G401.6 (cell line): ENCODE results near the gene CDON.
"Not testable (repeated sequence)": the region's sequence is repeated elsewhere in the genome, so short reads cannot be mapped to it uniquely, and the experiment has no call there.

Experiments used
- FAIRE-seq: peaks from 2 replicates; lab custom pipeline; 2012; peaks lifted over from hg19 to GRCh38; lab: Jason Lieb, UNC

Gene CDON

GRCh38 chr11:126046570-126047195, 16.0 kb downstream of the CDON start:
- no peak for FAIRE-seq

DNA sequence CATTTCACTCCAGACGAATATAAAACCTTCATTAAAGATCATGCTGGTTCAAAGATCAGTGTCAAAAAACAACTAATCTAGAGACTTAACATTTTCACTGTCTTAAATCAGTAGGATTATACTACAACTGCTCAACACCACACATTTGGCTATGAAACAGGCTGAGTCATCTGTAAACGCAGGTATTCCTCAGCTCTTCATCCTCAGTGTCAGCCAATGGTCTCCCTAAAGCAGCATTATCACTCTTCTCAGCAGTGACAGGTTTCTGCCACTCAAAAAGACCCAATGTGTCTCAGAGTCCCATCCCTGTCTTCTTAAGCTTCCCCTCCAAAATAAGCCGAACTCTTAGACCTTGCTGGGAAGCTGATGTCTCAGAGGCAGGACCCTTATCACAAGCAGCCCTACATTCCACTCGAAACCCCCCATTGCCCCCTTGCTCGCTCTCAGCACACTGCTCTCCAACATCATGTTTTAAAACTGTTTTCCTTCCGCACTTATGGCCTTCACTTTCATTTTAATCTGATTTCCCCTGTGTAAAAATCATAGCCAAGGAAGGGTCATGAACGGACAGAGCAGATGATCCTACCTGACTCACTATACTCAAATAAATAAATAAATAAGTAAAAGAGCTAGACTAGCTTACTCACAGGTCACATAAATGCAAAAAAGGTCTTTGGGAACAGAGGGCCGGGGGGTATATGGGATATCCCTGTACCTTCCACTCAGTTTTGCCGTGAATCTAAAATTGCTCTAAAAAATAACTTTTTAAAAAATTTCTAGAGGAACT, 23.0 kb downstream of the CDON start:
- FAIRE-seq: no peak

DNA sequence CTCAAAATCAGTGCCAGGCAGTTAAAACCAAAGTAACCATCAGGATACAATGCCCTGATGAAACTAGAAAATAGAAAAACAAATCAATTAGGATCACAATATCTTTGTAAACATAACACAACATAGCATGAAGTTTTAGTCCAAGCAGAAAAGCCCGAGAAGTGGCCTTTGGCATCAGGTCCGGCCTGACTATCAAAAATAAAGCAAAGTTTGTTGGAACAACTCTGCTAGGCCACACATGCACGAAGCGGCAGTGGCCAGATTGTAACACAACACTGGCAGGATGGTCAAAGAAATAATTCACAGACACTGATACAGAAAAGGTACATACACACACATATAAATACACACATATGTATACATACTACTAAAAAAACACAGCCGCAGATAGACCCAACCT, 26.9 kb downstream of the CDON start:
- no peak for FAIRE-seq

DNA sequence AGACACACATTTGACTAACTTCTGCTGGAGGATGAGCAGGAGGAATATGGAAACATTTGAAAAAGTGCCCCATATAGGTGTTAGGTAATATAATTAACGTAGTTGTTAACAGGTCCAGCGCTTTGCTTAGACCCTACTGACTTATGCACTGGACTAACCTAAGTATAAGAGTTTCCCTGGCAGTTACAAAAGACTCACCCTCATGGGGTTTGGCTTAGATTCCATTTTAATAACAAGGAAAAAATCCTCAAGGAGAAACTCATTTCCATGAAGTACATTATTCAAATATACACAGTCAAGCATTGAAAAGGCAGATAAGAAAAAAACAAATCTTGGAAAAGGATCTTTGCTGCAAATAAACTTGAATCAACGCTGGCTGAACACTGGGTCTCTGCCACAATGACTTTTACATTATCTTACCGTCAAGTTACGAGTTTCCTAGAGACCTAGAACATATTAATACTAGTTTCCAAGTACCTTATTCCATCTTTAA, 27.7 kb downstream of the CDON start:
- FAIRE-seq: no peak

DNA sequence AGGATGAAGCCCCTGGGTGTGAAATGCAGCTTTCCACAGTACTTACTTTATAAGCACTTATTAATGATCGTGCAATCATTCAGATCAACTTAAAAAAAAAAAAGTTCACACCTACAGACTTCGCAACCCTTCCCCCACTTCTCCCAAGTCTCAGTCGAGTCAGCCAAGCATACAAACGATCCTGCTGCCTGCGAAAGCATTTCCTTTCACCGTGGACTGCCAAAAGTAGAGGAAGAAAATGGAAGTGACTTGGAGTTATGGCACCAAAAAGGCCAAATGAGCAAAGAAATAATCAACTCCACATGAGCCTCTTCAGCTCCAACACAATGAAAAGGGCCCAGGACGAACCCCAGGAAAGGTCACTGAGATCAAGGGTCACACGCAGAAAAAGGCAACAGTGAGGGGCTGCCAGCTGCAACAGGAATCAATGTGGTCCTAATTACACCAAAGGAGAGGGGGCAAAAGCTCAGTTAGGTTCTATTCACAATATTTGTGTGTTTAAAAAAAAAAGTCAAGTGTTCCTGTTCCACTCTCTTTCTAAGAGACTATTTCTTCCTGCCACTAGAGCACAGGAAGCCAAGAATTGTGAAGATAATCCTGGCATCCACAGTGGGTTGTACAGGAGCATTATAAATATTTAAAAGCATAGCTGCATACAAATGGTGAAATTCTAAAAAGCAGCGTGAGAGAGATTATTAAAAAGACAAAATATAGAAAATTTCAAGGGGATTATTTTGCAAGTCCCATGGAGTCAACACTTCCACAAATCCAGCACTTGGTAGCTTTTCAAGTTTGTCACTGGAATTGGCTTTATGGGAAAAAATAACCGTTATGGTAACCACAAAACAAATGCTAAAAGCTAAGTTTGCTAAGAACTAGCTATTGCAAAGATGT, 28.4 kb downstream of the CDON start:
- no peak for FAIRE-seq

- FAIRE-seq: no peak
Measured at GRCh38 chr11:126032375-126032774, 30.3 kb downstream of the CDON start.

GRCh38 chr11:126029805-126030204, 32.9 kb downstream of the CDON start:
- no peak for FAIRE-seq

DNA sequence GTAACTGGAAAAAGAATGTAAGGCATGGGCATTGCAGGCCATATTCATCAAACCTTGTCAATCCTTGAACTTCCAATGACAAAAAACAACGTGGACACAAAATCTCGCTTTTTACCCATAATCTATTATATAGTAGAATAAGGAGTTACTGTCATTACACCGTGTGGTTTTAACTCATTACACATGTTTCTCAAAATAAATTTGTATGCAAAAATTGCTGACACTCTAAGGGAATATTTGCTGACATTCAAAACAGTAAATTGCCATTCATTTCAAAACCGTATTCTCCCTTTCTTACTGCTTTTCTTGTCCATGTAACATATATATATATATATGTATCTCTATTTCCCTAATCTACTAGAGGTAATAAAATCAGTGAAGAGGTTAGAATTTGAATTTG, 33.4 kb downstream of the CDON start:
- FAIRE-seq: no peak

DNA sequence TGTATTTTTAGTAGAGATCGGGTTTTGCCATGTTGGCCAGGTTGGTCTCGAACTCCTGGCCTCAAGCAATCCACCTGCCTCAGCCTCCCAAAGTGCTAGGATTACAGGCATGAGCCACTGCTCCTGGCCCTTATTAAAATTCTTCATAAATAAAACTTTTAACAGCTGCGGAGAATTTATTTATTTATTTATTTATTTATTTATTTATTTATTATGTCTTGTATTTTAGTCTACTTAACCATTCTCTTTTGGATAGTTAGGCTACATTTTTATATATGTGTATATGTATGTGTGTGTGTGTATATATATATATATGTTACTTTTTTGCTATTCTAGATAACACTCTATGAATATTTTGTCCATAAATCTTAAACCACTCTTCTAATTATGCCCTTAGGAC, 34.1 kb downstream of the CDON start:
- not testable (repeated sequence) for FAIRE-seq

- no peak for FAIRE-seq
Measured at GRCh38 chr11:126026579-126026978, 36.1 kb downstream of the CDON start.

- no peak for FAIRE-seq
Measured at GRCh38 chr11:126025822-126026221, 36.8 kb downstream of the CDON start.

DNA sequence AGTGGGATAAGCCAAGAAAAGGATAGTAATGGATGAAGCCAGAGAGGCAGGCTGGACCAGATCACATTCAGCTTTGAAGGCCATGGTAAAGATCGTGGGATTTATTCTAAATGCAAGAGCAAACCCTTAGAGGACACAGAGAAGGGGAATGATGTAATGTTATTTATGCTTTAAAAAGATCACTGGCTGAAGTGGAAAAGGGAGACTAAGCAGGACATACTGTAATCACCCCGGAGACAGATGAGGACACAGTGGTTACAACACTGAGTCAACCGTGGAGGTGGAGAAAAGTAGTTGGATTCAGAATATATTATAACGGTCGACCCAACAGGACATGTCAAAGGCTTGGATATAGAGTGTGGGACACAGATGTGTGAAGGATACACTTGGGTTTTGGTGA, 38.5 kb downstream of the CDON start:
- FAIRE-seq: no peak

DNA sequence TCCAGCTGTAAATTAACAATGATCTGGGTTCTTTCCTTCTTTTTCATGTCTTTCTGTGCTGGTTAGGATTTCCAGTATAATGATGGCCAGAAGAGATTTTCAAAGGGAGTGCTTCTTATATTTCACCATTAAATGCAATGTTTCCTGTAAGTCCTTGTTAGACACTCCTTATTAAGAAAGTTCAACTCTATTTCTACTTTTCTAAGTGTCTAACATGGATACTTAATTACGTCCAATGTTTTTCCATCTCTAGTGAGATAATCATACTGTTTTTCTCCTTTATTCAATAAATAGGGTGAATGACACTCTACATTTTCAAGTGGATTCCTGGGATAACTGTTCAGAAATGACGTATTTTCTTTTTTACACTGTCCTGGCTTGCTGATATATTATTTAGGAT, 49.8 kb downstream of the CDON start:
- FAIRE-seq: no peak

GRCh38 chr11:126011754-126012153, 50.9 kb downstream of the CDON start:
- no peak for FAIRE-seq

DNA sequence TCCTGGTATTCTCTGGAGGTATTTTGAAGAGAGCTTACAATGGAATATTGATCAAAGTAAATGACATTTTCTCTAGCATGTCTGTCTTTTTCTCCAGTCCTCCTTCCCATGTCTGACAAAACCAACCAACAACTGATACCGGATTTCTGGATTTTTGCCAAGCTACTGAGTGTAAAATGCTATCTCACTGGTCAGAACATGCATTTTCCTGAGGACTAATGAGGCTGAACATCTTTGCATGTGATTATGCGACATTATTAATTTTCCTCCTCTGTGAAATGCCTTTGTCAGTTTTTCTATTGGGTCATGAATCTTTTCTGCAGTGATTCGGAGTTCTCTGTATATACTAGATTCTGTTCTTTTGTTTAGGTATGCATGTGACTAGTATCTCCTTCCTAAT, 51.4 kb downstream of the CDON start:
- no peak for FAIRE-seq

DNA sequence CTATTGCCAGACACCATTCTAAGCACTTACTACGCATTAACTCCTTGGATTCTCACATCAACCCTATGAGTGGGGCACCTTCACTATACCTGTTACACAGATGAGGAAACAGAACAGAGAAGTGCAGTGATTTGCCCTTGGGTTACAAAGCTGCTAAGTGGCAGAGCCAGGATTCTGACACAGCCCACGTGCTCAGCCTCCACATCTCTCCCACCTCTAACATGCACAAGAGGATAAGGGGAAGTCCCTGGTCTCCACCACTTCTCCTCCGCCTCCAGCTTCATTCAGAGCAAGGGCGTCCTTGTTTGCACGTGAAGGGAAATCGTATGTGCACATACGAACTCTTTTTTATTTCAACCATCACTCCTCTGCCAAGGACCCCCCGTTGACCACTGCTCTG, 53.7 kb downstream of the CDON start:
- no peak for FAIRE-seq

DNA sequence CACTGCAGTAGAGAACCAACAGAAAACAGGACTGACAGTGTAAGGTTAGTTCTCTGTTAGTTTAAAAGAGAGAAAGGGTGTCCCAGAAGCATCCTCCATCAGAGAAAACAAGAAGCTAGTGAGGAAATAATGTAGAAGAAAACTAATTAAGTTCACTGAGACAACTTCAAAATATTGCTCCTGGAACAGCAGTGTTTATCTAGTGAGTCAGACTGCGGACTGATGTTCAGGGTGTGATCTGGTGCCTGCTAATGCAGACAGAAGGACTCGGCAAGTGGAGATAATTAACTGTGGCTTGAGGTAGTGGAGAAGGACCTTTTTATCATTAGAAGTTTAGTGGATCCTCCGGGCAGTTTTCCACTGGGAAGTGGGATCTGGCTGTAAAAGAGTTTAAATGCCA, 55.4 kb downstream of the CDON start:
- no peak for FAIRE-seq

DNA sequence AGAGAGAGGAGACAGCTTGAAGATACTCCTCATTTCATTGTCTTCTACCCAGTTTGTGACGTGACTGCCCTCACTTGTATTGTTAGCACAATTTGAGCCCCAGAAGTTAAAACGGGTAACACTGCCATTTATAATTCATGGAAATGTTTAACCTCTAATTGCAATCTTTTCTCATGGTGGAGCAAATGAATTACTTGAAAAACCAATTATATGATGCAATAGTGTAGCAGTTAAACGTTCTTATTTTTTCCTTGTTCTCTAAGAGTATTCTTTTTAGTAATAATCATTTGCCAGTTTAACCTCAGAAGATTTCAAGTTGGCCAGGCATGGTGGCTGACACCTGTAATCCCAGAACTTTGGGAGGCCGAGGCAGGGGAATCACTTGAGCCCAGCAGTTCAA, 56.6 kb downstream of the CDON start:
- FAIRE-seq: no peak

DNA sequence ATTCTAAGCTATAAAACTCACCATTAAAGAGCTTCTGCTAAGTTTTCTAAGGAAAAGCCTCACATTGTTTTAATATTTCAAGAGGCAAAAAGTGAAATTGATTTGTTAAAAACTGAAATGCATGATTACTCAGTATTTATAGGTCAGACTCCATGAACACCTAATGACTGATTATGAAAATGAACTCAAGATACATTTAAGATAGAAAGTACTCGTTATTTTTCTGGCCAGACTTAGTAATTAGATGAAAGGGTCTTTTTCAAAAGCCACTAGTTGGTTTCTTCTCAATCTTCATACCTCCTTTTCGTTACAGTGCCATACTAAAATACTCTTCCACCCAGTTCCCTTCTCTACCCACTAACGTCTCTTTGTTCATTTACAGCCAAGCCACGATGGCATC, 60.5 kb downstream of the CDON start:
- no peak for FAIRE-seq

GRCh38 chr11:125999234-125999880, 63.3 kb downstream of the CDON start:
- FAIRE-seq: no peak

- FAIRE-seq: no peak
Measured at GRCh38 chr11:125998267-125998666, 64.4 kb downstream of the CDON start.

- no peak for FAIRE-seq
Measured at GRCh38 chr11:125995313-125995712, 67.4 kb downstream of the CDON start.
